Astrocyte (in vitro differentiated cells and primary cell): ENCODE results near the gene CALU.

Experiments
- EZH2 ChIP-seq: IDR thresholded peaks from 2 replicates; pipeline ENCODE4 v1.6.1; 2012; ENCODE audit warnings: mild to moderate bottlenecking, low read length, inconsistent platforms; ENCODE audit not compliant: insufficient read depth
- TF ChIP-seq, protein P1 (sequence below): IDR thresholded peaks from 2 replicates; pipeline ENCODE4 v1.5.1; 2011; ENCODE audit warnings: low read depth, mild to moderate bottlenecking, inconsistent platforms, low read length, moderate library complexity; ENCODE audit not compliant: insufficient read depth

- TF ChIP-seq, protein P1, sequence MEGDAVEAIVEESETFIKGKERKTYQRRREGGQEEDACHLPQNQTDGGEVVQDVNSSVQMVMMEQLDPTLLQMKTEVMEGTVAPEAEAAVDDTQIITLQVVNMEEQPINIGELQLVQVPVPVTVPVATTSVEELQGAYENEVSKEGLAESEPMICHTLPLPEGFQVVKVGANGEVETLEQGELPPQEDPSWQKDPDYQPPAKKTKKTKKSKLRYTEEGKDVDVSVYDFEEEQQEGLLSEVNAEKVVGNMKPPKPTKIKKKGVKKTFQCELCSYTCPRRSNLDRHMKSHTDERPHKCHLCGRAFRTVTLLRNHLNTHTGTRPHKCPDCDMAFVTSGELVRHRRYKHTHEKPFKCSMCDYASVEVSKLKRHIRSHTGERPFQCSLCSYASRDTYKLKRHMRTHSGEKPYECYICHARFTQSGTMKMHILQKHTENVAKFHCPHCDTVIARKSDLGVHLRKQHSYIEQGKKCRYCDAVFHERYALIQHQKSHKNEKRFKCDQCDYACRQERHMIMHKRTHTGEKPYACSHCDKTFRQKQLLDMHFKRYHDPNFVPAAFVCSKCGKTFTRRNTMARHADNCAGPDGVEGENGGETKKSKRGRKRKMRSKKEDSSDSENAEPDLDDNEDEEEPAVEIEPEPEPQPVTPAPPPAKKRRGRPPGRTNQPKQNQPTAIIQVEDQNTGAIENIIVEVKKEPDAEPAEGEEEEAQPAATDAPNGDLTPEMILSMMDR, result no peak
- TF ChIP-seq EZH2, result no peak
Measured at GRCh38 chr7:128796327-128796726, 57.2 kb downstream of the CALU start.
